ENCODE results near the gene UQCRC1. TPM values are rescaled to one million over a fixed set of nuclear protein-coding genes. Genes with fewer than 3 reads are reported as not detected.
A peak's percentile ranks its signal among the peaks of the same experiment; 100 is the strongest.

The UQCRC1 gene
- total and polyA plus RNA-seq, 8 donors = 148 to 203 (median 166) TPM

GRCh38 chr3:48639944-48640606 is 30.6 kb upstream of the UQCRC1 start:
- H3K9me3 ChIP-seq = no peaks in the 10 kb centered on the region
- ATAC-seq = no peak
- H3K4me1 ChIP-seq = peaks cover 8 to 10% of the 10 kb centered on the region in 2 donors
- peak in 1 of 4 donors; percentile 76 for DNase-seq
- H3K27ac ChIP-seq = no peak overlapping the region
- H3K4me3 ChIP-seq = no peak overlapping the region
- intact Hi-C loops (cut with DNase I) = no loop called here
- H3K27me3 ChIP-seq = no peaks in the 10 kb centered on the region
- TF ChIP-seq CTCF (IDR thresholded peaks at IDR 0.05) = no peak
- H3K36me3 ChIP-seq = no peaks in the 10 kb centered on the region

- Histone ChIP-seq H3K4me1 (peaks cover 16 to 20% of the 10 kb centered on the region in 2 donors), H3K27ac (no peak overlapping the region), H3K9me3 (no peaks in the 10 kb centered on the region), H3K36me3 (peaks cover 0 to 13% of the 10 kb centered on the region in 2 donors), H3K4me3 (no peak overlapping the region), H3K27me3 (no peaks in the 10 kb centered on the region)
- DNase-seq (peak in 1 of 4 donors; percentile 24), ATAC-seq (no peak)
- intact Hi-C loops (cut with DNase I) = no loop called here
- TF ChIP-seq CTCF (IDR thresholded peaks at IDR 0.05) = no peak
These were observed 27.9 kb upstream of the UQCRC1 start for GRCh38 chr3:48637305-48637704.

DNA sequence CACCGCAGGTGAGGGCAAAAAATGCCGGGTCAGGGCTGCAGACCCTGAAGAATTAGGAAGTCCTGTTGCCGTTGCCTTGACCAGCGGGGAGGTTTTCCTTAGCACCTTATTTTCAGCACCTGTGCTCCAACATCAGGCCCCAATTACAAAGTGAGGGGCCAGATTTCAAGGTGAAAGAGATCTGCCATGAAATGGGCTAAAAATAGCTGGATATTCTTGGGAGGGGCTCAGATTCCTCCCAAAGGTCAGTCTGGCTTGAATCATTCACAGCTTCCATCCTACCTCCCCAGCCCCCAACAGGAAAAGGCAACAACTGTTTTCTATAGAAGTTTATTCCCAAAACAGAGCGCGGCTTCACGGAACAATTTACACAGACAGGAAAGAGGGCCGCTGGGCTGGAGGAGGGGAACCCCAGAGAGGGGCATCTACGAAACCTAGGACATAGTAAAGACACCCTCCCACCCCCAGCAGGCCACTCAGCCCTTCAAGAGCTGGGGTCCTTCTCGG is 26.8 kb upstream of the UQCRC1 start:
- DNase-seq (peak in 1 of 4 donors; percentile 20), ATAC-seq (no peak)
- Histone ChIP-seq H3K36me3 (peaks cover 0 to 24% of the 10 kb centered on the region in 2 donors), H3K4me3 (peak overlapping the region; percentile 99 to 100), H3K27ac (peak overlapping the region; percentile 67 to 87), H3K9me3 (no peaks in the 10 kb centered on the region), H3K27me3 (no peaks in the 10 kb centered on the region), H3K4me1 (peaks cover 16 to 20% of the 10 kb centered on the region in 2 donors)
- TF ChIP-seq CTCF (IDR thresholded peaks at IDR 0.05) = no peak
- intact Hi-C loops (cut with DNase I) = no loop called here

DNA sequence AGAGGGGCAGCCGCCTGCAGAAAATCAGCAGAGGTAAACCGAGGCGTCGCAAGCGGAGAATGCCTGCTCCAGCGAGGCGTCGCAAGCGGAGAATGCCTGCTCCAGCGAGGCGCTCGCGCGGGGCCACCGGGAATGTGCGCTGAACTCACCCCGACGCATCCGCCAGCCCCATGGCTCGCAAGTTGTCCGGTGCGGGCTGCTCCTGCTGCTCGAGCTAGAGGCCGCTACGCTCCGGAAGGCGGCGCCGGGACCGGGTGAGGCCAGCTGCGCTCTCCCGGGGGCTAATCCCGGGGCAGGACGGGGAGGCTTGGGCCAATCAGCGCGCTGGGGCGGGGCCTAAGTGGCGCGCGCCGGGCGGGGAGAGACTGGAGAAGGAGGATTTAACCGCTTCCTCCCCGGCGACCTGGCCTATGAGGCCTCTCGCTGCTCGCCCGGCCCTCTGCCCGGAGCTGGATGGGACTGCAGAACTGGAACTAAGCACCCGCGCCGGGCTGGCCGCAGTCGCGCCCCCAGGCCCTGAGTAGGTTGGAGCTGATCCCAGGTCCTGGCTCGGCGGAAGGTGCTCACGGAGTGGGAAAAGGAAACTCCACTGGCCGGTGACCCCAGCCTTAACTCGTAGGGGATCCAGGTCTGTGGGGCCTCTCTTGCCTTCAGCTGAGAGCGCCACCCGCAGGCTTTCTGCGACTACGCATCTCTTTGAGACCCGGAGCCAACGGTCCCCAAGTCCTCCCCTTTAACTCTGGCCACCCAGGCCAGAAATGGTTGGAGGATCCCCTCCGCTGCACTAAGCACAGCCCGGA is 26.0 kb upstream of the UQCRC1 start, which contains the start of gene SLC26A6:
TSS of gene SLC26A6 (minus strand) at position 240 of the 800 bp plus-strand sequence. CDS start at position 172, 68 bp downstream.
- H3K9me3 ChIP-seq = no peaks in the 10 kb centered on the region
- no peaks in the 10 kb centered on the region for H3K27me3 ChIP-seq
- H3K4me3 ChIP-seq = peak within 1 kb of the TSS; percentile 99 to 100
- peaks cover 16 to 20% of the 10 kb centered on the region in 2 donors for H3K4me1 ChIP-seq
- peaks cover 0 to 31% of the 10 kb centered on the region in 2 donors for H3K36me3 ChIP-seq
- intact Hi-C loops (cut with DNase I) = no loop called here
- H3K27ac ChIP-seq = peak within 1 kb of the TSS; percentile 78 to 87
- peak; percentile 95 to 100 (median 97) for DNase-seq
- ATAC-seq = peak; percentile 98
- TF ChIP-seq CTCF (IDR thresholded peaks at IDR 0.05) = peak in 1 of 2 donors; percentile 40
